Activated CD4-positive, alpha-beta T cell treated with anti-CD3 and anti-CD28 coated beads, Interleukin-2, amount 50 U/mL, for 16 hours (primary cell): Measurements from ENCODE around the gene TANC1.
"Not testable (repeated sequence)": the region's sequence is repeated elsewhere in the genome, so short reads cannot be mapped to it uniquely, and the experiment has no call there.

Experiments used
- DNase-seq: peaks from one replicate; pipeline ENCODE4 v3.0.0-alpha.2; 2020

Gene TANC1

DNA sequence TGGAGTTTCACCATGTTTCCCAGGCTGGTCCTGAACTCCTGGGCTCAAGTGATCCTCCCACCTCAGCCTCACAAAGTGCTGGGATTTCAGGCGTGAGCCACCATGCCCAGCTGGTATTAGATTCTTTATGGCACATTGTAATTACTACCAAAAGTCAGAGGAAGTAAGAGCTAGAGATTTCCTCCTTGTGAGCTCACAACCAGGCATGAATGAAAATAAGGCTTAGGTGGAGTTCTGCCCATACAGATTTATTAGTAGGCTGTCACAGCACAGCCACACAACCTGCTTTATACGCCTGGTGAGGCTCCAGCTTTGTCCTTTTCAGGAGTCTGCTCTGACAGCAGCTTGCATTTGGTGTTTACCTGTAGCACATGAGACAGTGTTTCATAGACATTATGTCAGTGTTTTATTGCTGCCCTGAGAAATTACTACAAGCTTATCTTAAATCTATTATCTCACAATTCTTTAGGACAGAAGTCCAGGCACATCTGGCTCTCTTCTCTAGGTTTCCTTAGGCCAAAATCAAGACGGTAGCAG lies 156.6 kb downstream of the TANC1 start:
- no peak for DNase-seq

DNA sequence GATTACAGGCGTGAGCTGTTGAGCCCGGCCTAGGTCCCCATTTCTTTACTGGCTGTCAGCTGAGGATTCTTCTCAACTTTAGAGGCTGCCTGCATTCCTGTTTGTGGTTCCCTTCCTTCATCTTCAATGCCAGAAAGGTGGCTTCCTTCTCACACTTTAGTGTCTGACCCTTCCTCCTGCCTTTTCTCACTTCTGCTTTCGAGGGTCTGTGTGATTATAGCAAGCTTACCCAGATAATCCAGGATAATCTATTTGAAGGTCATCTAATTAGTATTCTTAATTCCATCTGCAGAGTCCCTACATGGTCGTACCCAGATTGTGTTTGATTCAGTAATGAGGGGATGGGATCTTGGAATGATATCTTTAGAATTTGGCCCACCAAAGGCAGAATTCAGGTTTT lies 157.4 kb downstream of the TANC1 start:
- DNase-seq: no peak

DNA sequence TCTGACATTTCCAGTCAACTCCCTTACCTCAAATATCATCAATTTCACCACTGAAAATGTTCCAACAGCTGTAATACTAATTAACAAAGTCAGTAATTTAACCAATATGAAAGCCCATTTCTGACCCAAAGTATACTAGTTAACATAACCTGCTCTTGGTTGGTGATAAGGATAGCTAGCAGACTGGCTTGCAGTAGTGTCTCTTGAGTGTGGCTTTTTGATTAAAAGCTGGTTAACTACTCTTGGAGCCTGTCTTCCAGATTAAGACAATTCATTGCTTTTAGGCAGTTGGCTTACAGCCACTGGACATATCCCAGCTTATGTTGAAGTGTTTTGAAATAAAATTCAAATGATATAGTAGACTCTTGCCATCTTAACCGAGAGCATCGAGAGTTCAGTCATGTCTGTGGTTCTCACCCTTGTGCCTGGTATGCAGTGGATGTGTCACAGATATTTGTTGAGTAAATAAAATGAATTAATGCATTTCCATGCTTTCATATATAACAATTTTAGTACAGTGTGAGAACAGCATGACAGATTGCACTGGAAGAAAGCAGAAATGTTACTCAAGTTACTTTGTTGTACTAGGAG lies 158.1 kb downstream of the TANC1 start:
- DNase-seq: no peak

DNA sequence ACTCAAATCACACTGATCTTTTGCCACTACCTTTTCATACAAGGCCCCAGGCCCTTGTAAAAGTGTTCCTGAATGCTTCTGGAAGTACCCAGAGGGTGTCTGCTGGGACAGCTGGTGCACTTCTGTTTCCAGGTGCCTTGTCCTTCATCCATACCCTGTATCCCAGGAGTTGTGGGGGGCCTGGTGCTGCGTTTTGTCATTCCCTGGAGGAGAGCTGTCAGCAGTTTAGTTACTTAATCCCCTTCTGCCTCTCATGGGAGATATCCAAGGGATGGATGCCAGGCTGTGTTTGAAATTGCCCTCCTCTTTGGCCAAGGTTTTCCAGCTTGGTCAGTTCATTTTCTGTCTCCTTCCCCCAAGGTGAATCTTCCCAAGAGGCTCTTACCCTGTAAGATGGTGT lies 159.8 kb downstream of the TANC1 start:
- no peak for DNase-seq

DNA sequence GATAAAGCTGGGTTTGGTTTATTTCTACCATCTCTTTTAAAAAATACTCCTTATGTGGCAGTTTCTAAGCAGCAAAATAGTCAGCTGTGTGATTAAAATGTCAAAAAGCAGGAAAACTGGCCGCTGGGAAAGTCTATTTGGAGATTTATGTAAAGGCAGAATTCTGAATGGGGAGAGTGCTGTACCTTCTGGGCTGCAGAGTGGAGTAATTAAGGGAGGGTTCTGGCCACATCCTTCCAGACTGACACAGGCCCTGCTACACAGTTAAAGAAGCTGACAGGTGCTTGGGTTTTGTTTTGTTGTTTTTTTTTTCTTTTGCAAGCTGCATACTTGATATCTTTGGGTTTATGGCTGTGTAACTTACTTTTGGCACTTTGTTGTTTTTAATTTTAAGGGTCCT lies 160.8 kb downstream of the TANC1 start:
- DNase-seq: no peak

DNA sequence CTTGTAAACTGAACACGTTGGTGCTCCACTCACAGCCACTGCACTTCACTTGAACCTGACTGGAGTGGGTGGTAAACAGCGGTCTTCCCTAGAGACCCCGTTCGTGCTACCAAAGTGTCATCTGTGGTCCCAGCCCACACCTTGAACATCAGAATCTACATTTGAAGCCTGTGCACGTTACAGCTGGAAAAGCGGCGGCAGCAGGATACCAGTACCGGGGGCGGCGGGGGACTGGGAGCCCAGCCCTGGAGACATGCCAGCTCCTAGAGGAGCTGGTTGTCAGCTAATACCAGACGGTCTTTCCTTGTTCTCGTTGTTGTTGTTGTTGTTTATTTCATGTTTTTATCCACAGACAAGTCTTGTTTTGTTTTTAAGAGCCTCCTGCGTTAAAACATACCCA lies 161.4 kb downstream of the TANC1 start:
- DNase-seq: no peak

DNA sequence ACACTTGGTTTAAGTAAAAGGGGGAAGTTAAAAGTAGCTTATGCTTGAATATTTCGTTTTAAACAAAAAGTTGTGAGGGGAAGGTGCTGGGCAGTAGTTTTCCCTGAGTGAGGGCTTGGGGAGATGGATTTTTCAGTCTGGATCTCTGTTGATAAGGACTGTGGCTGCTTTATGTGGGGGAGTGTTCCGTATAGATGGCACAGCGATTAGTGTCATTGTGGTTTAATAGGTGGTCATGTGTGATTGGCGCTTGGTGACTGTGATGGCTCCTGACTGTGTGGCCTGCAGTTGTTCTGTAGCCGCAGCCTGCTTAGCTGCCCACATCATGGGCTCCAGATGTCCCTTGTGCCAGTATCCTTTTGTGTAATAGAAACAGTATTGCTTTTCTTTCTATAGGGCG lies 161.9 kb downstream of the TANC1 start:
- DNase-seq: no peak

DNA sequence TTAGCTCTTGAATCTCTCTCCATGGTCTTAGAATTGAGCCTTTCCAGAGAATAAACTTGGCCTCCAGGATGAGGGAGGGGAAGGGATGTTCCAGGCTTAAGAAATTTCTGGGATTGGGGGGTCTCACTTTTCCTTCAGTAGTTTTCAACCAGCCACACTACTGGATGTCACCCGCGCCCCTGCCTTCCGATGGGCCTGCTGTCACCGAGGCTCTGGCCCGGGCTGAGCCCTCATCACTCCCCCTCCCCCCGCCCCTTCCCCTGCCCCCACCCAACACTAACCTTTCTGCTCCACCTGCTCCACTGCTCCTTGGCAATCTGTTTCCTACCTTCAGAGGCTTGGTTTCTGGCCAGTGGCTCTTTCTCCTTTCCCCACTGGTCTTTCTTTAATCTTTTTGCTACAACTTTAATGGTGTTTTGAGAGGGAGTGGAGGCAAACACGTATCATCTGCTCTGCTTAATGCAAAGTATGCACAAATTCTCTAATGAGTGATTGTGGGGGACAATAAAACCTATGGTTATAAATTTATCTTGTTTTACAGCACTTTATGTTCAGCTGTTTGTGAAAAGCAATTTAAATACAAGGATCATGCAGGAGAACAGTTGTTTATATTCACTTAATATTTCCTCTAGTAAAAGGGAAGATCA lies 162.9 kb downstream of the TANC1 start:
- no peak for DNase-seq

DNA sequence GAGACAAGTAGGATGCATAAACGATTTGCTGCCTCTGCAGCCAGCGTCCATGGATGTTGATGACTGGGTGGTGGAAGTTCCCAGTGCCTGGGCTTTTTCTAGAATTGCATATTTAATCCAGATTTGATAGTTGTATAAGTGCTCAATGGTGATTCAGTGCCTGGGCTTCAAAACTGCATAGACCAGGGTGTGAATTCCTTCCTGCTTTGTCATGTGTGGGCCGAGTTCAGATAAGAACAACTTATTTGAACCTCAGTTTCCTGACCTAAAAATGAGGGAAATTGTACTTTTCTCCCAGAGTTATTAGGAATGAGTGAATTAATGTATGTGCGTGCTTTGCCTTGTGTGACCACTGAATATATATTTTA lies 163.5 kb downstream of the TANC1 start:
- no peak for DNase-seq

DNA sequence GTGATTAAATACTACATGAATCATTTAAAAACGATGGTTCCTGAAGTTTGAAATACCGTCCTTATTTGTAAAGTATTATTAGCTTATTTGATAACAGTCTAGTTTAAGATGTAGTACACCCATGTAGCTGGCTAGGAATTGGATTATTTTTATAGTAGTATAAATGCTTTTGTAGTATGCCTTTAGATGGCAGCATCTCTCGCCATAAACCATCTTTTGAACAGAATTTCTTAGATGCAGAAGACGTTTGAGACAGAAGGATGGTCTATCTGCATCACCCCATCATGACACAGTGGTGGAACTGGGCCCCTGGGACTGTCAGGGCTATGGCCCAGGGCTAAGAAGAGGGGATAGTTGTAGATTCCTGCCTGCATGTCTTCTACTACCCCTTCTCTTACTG lies 165.4 kb downstream of the TANC1 start:
- no peak for DNase-seq

DNA sequence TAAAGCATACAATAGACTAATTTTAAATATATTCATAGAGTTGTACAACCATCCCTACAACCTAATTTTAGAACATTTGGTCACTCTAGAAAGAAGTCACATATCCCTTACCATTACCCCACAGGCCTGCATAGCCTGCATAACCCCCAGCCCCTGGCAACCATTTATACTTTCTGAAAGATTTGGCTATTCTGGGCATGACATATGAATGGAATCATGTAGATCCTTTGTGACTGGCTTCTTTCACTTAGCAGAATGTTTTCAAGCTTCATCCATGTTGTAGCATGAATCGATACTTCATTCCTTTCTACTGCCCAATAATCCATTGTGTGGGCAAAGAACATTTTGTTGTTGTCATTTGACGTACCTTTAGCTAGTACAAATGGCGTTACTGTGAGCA lies 166.5 kb downstream of the TANC1 start:
- DNase-seq: no peak

DNA sequence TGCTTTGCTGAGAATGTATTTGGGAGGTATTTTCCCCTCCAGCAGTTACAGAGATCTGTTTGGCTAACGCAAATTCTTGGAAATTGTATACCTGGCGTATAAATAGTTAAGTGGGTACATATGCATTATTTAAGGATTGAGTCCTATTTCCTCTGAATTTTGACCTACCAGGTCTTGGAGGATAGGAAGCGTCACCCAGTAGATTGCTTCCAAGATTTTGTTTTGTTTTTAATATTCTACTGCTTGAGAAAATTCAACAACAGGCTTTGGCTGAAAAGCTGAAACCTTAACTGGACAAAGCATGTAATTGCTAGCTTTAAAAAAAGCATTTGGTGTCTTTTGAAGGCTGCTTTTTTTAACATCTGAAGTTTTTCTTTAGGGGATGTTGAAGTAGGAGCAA lies 168.0 kb downstream of the TANC1 start:
- DNase-seq: no peak

DNA sequence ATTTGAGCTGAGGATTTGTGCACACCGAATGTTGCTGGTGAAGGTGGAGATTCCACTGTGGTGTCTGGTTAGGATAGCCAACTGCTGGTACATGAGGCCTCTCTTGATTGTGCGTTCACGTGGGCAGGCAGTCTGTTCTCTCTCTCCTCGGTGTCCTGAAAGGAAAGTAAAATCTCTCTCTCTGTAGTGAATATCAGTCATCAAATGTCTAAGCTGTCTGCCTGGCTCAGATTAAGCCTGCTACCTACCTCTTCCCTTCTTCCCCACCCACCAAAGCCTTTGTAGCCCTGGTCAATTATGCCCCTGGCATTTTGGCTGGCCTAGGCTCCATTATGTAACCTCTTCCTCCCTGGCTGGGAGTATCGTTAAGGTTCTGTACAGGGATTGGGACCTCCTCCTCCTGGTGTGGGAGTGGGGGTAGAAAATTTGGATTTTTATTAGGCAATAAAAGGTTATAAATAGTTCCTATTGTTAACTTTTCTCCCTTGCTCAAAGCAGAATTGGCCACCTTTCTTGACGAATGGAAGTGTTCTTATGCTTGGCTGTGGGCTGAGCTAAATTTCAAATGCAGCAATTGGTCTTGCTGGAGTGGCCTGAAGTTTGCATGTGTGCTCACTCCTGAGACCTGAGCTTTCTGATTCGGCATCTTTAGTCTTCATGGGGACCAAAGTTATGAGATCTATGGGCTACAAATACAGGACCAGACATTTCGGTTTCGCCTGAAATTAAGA lies 169.2 kb downstream of the TANC1 start:
- no peak for DNase-seq

DNA sequence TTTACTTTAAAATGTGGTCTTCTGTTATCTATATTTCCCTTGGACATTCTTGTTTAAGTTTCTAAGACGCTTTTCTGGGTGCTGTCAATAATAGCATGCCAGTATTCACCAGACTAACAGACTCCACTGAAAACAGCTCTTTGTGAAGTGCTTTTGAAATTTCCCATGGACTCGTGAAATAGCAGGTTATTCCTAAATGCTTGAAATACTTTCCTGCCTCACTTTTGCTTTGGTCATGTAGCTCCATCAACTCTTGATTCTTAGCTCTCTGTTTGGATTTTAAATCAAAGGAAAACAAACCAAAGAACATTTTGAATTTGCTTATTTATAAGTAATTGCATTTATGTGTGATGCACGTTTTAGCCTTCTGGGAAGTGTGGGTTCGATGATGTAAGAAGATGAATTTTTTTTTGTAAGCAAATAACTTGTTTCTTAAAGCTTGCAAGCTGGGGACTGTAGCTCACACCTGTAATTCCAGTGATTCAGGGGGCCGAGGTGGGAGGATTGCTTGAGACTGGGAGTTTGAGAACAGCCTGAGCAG lies 170.3 kb downstream of the TANC1 start:
- no peak for DNase-seq

DNA sequence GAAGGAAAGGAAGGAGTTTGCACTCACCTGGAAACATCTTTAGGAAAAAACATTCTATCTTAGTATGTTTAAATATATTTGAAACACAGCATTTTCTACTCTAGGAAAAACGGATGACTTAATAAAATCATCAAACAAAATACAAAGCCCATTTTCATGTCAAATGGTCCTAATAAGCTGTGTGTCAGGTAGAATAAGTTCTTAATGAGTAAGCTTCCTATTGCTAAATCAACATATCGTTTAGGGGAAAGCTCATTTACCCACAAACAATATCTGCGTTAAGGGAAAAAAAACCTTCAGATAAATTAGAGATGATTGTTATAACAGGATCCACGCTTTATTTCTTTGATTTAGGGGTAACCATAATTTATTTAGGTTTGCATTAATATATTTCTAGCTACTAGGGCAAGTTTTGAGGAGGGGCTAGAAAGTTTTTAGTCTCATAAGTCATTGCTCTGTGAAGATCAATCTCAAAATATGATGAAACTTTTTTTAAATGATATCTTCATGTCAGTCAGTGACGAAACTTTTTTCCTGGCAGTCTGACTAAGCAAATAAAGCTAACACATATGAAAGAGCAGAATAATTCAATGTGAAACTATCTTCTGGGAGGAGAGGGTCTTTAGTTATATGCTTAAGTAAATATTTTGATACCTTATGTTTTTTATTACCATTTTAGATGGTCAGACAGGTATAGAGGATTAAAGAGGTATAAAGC lies 170.9 kb downstream of the TANC1 start:
- no peak for DNase-seq

DNA sequence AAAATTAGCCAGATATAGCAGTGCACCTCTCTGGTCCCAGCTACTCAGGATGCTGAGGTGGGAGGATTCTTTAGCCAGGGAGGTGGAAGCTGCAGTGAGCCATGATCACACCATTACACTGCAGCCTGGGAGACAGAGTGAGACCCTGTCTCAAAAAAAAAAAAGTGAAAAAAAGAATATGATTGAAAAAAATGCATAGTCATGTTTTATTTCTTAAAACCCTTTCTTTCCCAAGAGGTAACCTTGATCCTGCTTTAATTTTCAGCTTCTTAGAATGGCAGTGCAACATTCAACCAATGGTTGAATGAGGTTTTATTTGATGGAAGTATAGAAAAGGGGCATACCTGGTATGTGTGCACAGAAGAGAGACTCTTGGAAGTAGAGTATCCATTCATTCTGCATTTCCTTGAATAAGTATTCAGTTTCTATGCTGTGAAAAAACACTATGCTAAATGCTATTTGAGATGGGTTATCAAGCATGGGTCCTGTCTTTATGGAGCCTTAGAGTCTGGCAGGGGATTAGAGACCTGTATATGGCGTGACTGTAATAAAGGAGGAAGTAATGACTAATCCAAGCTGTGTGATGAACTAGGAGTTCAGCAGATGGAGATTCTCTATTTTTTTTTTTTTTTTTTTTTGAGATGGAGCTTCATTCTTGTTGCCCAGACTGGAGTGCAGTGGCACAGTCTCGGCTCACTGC lies 171.8 kb downstream of the TANC1 start:
- DNase-seq: no peak

DNA sequence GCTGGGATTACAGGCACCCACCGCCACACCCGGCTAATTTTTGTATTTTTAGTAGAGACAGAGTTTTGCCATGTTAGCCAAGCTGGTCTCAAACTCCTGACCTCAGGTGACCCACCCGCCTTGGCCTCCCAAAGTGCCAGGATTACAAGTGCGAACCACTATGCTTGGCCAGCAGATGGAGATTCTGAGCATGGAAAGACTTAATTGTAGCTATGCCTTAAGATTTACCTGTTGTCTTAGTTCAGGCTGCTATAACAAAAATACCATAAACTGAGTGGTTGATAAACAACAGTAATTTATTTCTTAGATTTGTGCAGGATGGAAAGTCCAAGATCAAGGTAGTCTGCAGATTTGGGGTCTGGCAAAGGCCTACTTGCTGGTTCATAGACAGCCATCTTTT lies 172.4 kb downstream of the TANC1 start:
- DNase-seq: not testable (repeated sequence)

DNA sequence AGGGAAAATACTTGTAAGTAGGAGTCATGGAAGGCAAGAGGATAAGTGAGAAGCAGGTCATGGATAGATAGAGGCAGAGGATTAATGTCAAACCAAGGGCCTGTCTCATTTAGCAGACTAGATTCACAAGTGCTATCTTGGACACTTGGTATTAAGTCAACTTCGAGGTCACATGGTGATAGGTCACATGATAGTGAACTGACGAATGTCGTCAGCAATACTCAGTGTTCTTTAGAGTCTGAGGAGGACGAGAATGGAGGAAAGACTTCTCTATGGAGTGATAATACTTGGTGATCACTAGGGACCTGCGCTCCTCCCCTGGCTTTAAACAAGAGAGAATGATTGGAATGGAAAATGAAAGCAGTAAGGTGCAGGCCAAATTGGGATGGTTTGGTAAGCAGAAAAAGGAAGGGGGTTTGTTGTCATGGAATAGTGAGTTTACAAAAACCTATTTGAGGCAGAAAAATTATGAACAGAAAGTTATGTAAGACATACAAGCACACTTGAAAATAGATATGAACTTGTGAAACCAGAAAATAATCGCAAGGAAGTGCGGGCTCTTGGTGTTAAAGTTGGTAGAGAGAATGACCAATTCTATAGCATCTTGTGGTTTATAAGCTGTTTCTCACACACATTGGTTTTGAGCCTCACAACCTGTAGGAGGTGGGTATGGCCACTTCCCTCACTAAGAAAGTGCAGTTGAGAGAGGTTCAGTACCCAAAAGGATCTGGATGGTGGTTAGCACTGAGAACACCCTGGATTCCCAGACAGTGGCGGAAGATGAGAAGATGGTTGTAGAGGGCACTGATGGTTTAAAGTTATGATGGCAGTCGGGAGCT lies 176.6 kb downstream of the TANC1 start:
- DNase-seq: no peak

DNA sequence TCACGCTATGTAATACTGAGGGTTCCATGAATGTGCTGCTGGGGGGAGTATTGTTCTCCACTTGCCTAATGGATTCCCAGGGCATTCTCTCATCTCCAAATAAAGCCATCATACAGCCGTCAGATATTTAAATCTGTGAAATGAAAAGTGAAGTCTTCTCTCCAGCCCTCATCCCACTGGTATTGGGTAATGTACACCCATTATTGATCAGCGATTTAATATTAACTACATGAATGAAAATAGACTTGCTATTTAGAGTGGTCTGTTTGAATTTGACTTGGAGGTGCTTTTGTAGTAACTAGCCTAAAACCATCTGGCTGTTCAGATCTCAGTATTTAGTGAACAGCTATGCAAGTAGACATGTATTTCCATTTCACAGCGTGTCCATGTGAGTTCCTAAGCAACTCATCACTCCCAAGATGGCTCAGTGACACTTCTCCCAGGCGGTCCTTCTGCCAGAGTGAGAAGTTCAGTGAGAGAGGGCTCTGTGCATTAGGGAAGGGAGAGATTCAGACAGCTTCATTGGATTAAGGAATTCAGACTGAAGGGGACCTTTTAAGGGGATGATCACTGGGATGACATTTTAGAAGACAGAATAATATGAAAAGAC lies 177.4 kb downstream of the TANC1 start:
- DNase-seq: no peak

DNA sequence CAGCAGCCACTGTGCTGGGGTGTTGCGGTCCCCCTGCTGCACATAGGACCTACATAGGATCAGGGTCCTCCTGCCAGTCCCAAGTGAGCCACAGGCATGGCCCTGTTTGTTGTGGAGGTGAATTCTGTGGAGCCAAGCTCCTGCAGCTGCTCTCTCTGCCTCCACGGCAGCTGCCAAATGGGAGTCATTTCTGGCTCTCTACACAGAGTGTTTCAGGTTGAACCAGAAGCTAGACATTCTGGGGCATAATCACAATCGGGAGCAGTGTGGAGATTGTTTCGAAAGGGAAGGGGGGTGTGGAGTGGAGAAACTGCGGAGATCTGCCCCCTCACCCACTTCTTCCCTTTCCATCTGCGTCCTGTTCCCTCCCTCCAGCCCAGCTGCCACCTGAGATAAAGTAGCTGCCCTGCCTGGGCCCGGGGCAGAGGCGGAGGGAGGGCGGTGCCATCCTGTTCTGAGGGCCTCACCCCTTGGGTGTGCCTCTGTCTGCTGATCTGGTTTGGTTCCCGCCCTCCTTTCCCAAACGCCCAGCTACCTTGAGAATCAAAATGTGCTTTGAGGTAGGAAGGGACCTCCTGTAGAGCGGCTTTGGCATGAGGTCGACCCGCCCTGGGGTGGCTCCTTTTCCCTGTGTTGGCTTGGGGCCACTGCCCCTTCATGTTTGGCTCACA lies 178.7 kb downstream of the TANC1 start:
- no peak for DNase-seq

DNA sequence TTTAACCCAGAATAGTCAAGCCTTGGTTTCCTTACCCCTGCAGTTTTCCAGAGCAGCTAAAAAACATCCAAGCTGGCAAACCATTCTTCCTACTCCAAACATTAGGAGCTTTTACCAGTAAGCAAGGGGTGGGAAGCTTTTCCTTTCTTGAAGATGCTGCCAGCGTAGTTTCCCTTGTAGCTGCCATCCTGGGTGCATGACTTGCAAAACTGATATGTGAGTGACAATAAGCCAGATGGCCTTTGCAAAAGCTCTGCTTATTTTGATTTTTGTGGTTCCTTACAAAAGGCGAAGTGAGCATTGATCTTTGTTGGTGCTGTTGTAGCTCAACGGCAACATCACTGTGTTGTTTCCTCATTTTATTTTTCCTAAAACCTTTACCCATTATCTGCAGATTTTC lies 179.2 kb downstream of the TANC1 start:
- no peak for DNase-seq
